ENCODE data around the gene PLEKHN1.

Gene PLEKHN1

DNA sequence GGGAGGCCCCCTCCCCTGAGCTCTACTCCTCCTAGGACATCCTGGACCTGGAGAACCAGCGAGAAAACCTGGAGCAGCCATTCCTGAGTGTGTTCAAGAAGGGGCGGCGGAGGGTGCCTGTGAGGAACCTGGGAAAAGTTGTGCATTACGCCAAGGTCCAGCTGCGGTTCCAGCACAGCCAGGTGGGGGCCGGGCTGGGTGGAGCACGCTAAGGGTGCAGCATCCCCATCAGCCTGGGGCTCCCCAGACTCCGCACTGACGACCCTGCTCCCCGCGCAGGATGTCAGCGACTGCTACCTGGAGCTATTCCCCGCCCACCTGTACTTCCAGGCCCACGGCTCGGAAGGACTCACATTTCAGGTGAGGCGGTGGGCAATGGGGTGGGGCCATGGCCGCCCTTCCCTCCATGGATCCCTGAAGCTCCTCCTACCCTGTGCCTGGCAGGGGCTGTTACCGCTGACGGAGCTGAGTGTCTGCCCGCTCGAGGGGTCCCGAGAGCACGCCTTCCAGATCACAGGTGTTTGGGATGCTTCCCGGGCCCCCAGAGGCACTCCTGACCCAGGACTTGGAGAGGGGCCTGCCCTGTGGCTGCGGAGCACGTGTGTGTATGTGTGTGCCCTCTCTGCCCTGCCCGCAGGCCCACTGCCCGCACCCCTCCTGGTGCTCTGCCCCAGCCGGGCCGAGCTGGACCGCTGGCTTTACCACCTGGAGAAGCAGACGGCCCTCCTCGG lies 4.1 kb downstream of the PLEKHN1 start:
- Histone ChIP-seq H3K27me3 (ENCODE audit: low read depth, low read length) (peaks cover 2% of the 10 kb centered on the region; the same call in 1 of the 2 replicates), H3K27ac (ENCODE audit: low read length) (no peak overlapping the region), H3K9ac (ENCODE audit: low read length) (no peak overlapping the region), H3K4me2 (ENCODE audit: low read length) (no peak overlapping the region), H3K9me3 (ENCODE audit: insufficient read depth, low read length) (no peaks in the 10 kb centered on the region), H4K20me1 (ENCODE audit: insufficient read depth, low read length) (no peaks in the 10 kb centered on the region), H3K4me3 (ENCODE audit: low read length) (no peak overlapping the region), H3K36me3 (replicated peaks; ENCODE audit: low read depth, low read length) (no peaks in the 10 kb centered on the region), H3K4me1 (ENCODE audit: low read length) (peaks cover 5% of the 10 kb centered on the region; the same call in 1 of the 2 replicates), H3K79me2 (ENCODE audit: low read length) (no peaks in the 10 kb centered on the region), H2AFZ (ENCODE audit: low read depth, low read length) (no peak overlapping the region)
- TF ChIP-seq EZH2phosphoT487 (IDR thresholded peaks at IDR 0.05; ENCODE audit: low read depth), result no peak
- TF ChIP-seq, protein P1, sequence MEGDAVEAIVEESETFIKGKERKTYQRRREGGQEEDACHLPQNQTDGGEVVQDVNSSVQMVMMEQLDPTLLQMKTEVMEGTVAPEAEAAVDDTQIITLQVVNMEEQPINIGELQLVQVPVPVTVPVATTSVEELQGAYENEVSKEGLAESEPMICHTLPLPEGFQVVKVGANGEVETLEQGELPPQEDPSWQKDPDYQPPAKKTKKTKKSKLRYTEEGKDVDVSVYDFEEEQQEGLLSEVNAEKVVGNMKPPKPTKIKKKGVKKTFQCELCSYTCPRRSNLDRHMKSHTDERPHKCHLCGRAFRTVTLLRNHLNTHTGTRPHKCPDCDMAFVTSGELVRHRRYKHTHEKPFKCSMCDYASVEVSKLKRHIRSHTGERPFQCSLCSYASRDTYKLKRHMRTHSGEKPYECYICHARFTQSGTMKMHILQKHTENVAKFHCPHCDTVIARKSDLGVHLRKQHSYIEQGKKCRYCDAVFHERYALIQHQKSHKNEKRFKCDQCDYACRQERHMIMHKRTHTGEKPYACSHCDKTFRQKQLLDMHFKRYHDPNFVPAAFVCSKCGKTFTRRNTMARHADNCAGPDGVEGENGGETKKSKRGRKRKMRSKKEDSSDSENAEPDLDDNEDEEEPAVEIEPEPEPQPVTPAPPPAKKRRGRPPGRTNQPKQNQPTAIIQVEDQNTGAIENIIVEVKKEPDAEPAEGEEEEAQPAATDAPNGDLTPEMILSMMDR (IDR thresholded peaks at IDR 0.05; ENCODE audit: low read depth, low read length), result no peak

DNA sequence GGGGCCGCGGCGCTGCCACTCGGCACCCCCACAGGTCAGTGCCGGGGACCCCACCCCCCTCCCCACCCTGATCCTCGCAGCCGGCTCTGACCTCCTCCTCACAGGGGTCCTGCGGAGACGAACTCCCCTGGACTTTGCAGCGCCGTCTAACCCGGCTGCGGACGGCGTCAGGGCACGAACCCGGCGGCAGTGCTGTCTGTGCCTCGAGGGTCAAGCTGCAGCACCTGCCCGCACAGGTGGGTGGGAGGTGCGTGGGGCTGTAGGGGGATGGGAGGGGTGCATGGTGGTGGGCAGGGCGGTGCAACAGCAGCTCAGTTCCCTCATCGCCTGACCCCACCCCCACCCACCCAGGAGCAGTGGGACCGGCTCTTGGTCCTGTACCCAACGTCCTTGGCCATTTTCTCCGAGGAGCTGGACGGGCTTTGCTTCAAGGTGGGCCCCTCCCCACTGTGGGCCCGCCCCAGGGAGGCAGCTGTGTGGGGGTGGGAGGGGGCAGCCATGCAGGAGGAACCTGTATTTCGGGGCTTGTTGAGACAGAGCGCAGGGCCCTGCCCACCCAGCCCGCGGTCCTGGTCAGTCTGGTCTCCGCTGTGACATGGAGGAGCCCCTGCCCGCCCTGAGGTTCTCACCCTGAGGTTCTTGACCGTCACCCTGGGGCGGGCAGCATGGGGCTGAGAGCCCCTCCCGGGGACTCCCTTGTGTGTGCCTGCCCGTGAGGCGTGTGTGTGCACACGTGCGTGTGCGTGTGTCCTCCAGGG lies 4.9 kb downstream of the PLEKHN1 start:
- Histone ChIP-seq H2AFZ (ENCODE audit: low read depth, low read length) (no peak overlapping the region), H3K27ac (ENCODE audit: low read length) (no peak overlapping the region), H3K9me3 (ENCODE audit: insufficient read depth, low read length) (no peaks in the 10 kb centered on the region), H3K4me1 (ENCODE audit: low read length) (peaks cover 5% of the 10 kb centered on the region; the same call in 1 of the 2 replicates), H4K20me1 (ENCODE audit: insufficient read depth, low read length) (no peaks in the 10 kb centered on the region), H3K4me2 (ENCODE audit: low read length) (no peak overlapping the region), H3K9ac (ENCODE audit: low read length) (no peak overlapping the region), H3K4me3 (ENCODE audit: low read length) (no peak overlapping the region), H3K36me3 (replicated peaks; ENCODE audit: low read depth, low read length) (no peaks in the 10 kb centered on the region), H3K27me3 (ENCODE audit: low read depth, low read length) (peaks cover 4% of the 10 kb centered on the region; the same call in 1 of the 2 replicates), H3K79me2 (ENCODE audit: low read length) (no peaks in the 10 kb centered on the region)
- TF ChIP-seq EZH2phosphoT487 (IDR thresholded peaks at IDR 0.05; ENCODE audit: low read depth), result no peak
- TF ChIP-seq, protein P1 (IDR thresholded peaks at IDR 0.05; ENCODE audit: low read depth, low read length), result no peak

DNA sequence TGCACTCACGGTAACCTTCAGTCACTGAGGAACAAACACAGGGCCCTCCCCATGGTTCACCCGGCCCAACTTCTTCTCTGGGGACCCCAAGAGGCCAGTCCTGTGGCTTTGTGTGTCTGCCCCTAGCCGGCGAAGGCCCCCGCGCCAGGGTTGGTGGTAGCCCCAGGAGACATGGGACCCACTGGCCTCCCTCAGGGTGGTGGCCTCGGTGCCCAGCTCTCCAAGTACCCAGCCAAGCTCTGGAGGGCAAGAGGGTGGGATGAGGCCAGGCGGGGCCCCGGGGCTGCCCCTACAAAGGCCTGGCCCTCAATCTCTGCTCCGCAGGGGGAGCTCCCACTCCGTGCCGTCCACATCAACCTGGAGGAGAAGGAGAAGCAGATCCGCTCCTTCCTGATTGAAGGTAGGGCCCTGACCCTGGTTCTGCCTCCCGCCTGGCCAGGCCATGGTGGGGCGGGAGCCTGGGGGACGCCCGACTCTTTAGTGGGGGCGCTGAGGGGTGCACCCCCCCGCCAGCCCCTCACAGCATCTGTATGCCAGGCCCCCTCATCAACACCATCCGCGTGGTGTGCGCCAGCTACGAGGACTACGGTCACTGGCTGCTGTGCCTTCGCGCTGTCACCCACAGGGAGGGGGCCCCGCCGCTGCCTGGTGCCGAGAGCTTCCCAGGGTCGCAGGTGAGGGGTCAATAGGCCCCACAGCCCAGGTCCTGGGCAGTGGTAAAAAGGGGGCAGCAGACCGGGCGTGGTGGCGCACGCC lies 5.6 kb downstream of the PLEKHN1 start:
- Histone ChIP-seq H3K4me2 (ENCODE audit: low read length) (no peak overlapping the region), H3K4me3 (ENCODE audit: low read length) (no peak overlapping the region), H3K27ac (ENCODE audit: low read length) (no peak overlapping the region), H3K27me3 (ENCODE audit: low read depth, low read length) (peaks cover 4% of the 10 kb centered on the region; the same call in 1 of the 2 replicates), H4K20me1 (ENCODE audit: insufficient read depth, low read length) (no peaks in the 10 kb centered on the region), H3K36me3 (replicated peaks; ENCODE audit: low read depth, low read length) (no peaks in the 10 kb centered on the region), H3K79me2 (ENCODE audit: low read length) (no peaks in the 10 kb centered on the region), H3K9me3 (ENCODE audit: insufficient read depth, low read length) (no peaks in the 10 kb centered on the region), H3K4me1 (ENCODE audit: low read length) (peaks cover 5% of the 10 kb centered on the region; the same call in 1 of the 2 replicates), H3K9ac (ENCODE audit: low read length) (no peak overlapping the region), H2AFZ (ENCODE audit: low read depth, low read length) (no peak overlapping the region)
- TF ChIP-seq EZH2phosphoT487 (IDR thresholded peaks at IDR 0.05; ENCODE audit: low read depth), result no peak
- TF ChIP-seq, protein P1 (IDR thresholded peaks at IDR 0.05; ENCODE audit: low read depth, low read length), result no peak

Measured in OCI-LY3 (cell line).